GM19328 (cell line): Measurements from ENCODE around the gene RGMA.
"Not testable (repeated sequence)": the region's sequence is repeated elsewhere in the genome, so short reads cannot be mapped to it uniquely, and the experiment has no call there.

Experiments used
- ATAC-seq: cut with Tn5 transposase; IDR thresholded peaks from one replicate; pipeline ENCODE4 v1.9.1; 2021; ENCODE audit warnings: mild to moderate bottlenecking, moderate library complexity; ENCODE audit not compliant: unreplicated experiment

RGMA gene

DNA sequence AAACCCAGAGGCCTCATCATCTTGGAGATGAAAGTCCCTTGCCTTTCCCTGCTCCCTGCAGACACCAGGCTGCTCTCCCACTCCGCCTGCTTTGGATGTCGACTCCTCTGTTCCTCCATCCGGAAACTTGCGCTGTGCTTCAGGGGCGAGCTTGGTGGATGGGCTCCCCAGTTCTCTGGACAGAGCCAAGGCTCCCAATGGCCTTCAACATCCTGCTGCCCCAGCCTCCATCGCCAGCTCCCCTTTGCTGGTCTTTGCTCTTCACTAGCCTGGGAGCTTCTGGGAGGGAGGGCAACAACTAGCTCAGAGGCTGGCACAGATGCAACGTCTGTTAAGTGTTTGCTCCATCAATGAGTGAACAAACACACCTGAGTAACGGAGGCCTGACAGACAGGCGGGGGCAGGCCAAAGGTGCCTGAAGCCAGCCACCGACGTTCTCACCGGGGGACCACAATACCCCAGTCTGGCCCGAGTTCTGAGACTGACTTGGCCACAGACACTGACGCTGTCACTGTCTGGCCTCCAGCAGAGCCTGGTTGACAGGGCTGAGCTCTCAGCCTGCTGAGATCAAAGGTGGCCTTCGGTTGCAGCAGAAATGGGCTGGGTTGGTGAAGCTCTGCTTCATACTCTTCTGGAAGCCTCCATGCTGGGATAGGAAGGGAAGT is 39.0 kb downstream of the RGMA start:
- no peak for ATAC-seq

DNA sequence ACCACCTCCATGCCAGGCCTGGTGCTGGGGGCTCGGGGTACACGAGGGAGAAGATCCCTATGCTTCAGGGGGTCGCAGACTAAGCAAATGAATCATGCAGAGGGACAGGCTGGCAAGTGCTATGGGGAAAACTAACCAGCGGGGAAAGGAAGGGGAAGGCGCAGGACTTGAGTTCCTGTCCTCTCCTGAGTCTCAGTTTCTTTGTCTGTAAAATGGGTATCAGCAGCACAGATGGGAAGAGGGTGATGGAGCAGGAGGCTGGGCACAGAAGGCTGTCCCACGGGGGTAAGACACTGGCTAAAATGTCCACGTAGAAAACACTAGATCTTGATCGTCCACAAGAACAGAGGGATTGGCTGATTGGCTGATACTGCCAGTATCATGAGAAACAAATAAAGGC is 39.8 kb downstream of the RGMA start:
- ATAC-seq = no peak

DNA sequence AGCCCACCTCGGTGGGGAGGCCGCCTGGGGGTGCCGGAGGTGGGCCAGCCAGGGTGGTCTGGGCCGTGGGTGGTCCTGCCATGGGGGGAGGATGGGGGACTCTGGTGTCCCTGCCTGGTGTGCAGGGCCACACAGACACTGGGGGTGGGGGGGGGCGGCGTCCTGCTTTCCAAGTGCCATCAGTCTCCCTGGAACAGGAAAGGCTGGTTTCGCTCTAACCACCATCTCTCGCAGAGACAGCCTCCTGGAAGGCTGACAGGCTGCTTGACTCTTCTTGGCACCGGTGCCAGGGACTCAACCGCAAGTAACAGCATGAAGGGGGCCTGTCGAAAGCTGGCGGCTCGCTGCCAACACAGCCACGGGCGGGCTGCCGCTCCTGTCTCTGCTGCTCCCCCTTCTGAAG is 40.3 kb downstream of the RGMA start:
- ATAC-seq = no peak

DNA sequence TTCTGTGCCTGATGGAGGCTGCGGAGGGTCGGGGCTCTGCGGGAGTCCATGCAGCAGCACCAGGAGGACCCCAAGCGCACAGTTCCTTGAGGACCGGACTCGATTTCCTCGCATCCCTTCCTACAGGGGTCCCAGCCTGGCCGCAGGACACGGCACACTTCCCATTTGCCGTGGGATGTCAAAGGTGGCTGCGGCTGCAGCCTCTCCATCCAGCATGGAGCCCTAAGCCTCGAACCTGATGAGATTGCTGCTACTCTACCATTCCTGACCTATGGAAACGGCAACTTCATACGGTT is 40.6 kb downstream of the RGMA start:
- ATAC-seq = no peak

DNA sequence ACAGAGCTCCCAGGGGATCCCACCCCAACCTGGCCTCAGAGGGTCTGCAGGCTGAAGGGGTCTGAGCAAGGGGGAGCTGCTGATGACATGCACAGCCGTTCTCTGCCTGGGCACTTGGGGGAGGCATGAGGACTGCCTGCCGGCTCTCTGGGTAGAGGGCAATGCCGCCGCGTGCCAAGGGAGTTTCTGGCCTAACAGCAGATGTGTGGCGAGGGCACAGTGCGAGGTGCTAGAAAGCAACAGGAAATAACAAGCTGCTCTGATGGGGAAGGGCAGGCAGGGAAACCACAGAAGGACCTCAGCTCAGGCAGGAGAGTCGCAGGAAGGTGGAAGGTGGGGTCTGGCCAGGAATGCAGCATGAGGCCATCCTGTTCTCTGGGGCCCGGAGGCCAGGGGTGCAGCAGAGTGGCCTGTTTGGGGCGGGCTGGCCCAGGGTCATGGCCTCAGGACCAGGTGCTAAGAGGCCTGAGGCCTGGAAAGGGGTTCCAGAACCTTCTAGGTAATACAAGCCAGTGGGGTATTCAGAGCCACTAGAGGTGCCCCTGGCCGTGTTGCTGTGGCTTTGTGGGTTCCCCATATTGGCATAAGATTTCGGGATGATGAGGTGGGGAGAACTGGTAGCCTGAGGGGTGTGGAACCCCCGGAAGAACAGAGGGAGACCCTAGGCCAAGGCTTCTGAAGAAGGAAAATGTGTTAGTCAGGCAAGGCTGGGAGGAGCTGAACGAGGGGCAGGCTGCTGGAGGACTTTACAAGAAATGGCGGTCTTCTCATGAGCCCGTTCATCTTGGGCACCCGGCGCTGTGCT is 41.2 kb downstream of the RGMA start:
- no peak for ATAC-seq

DNA sequence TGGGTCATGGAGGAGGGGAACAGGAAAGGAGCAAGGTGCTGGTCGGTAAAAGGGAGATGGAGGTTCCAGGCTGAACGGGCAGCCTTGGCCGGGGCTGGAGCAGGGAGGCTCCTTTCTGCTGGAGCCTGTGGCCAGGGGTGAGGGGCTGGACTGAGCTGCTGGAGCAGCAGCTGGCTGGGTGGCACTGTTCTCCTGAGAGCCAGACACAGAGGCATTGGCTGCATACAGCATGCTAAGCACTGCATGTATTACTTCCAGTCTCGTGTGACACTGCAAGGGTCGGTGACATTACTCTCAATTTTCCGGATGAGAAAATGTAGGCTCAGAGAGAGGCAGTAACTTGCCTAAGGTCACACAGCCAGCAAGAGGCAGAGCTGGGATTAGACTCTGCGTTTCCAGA is 42.3 kb downstream of the RGMA start:
- no peak for ATAC-seq

DNA sequence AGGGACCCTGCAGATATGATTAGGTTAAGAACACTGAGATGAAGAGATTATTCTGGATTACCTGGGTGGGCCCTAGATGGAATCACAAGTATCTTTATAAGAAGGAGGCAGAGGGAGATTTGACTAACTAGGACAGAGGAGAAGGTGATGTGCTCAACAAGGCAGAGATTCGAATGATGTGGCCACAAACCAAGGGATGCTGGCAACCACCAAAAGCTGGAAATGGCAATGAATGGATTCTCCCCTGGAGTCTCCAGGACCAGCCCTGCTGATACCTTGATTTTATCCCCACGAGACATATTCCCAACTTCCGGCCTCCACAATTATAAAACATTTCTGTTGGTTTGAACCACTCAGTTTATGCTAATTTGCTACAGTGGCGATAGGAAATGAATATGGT is 42.9 kb downstream of the RGMA start:
- no peak for ATAC-seq

DNA sequence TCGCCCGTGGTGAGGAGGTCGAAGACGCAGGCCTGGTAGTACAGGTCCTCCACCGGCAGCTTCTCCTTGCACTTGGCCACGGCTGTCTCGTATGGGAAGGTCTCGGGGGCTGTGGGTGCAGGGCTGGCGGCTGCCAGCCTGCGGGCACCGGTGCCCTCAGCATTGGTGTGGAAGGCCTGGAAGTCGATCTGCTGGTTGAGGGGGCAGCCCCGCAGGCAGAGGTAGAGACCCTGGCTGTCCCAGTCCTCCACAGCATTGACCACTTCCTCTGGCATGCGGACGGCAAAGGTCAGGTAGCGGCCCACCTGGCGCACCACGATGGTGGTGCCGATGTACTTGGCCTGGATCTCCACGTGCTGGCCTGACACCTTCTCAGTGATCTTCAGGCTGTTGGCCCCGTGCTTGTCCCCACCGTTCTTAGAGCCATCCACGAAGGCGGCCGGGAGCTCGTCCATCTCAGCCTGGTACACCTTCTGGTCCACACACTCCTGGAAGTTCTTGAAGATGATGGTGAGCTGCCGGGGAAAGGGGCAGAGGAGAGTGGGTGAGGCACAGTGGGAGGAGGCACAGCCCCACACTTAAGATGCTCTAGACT is 43.7 kb downstream of the RGMA start:
- ATAC-seq = no peak

DNA sequence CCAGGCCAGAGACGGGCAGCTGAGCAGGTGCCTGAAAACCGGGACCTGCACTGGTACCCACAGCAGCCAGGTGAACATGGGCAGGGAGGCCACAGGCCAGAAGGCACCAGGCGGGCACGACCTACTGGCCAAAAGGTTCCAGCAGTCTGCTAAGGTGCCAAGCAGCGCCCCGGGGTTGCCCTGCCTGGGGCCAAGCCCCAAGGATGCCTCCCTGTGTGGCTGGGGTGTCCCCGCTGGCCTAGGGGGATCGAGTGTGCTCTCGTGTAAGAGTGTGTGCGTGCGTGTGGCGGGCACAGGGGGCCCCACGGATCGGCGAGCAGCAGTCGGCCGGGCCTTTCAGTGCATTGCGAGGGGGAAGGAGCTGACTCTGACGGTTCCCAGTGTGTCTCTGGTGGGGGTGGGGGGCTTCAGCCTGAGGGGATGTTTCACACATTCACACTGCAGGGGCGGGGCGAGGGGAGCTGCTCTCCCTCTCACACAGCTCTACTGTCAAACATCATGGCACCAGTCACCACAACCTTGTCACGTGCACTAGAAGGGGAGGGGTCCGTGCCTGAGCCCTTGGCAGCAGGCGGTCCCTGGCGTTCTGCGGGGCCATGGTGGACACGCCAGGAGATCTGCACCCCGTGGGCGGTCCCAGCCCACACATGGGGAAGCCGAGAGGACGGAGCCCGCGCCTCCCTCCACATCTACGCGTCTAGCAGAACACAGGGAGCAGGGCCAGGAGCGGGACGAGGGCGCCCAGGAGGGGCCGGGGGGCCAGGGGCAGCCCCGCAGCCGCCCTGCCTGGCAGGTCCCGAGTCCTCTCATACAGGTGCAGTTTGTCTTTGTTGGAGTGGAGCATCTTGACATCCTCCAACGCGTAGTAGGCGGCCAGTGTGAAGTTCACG is 44.5 kb downstream of the RGMA start:
- ATAC-seq = no peak

DNA sequence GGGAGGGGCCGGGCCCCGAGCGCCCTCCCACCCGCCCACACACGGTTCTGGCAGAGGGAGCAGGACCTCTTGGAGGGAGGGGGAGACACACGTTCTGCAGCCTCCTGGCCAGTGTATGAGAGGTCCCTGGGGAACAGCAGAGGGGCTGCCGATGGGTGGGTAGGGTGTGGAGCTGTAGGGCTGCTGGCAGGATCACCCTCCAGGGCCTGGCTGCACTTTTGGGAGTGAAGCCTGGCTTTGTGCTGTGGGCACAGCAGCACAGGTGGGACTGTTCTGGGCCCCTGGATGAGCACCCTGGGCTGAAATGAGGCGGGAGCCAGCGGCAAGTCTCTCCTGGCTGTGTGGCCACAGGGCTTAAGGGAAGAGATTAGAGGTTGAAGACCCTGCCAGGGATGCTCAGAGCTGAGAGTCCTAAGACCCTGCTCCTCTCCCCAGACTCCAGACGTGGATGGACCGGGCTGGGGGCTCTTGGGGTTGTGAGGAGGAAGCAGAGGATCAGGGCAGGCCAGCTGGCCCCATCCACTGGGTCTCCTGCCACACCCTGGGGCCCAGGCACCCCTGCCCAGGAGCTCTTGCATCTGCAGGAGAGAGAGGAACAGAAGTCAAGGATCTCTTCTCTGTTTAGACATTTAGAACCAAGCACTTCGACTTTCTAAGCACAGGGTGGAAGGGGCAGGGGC is 45.2 kb downstream of the RGMA start:
- ATAC-seq = no peak

DNA sequence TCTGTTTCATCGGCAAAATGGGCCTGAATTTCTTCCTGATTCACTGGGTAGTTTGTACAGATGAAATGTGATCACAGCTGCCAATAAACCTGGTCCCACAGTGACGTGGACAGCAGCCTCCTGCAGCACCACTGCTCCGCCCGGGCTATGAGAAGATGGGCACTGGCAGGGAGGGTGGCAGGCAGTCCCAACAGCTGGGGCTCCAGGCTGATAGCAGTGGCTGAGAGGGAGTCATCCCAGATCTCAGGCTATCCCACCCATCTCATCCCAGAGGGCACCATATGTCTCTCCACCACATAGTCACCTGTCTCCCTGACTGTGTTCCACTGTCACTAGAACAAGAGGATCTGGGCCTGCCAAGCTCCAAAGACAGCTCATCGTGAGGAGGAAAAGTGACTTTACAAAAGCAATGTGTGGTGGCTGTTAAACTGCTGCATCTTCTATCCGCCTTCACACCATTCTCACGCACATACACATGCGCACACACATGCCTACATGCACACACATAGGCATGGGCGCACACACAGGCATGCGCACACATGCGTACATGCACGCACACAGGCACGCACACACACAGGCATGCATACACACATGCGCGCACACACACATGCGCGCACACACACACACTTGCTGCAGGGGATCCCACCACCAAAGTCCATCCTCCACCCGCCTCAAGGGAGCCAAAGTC is 46.2 kb downstream of the RGMA start:
- ATAC-seq = no peak

DNA sequence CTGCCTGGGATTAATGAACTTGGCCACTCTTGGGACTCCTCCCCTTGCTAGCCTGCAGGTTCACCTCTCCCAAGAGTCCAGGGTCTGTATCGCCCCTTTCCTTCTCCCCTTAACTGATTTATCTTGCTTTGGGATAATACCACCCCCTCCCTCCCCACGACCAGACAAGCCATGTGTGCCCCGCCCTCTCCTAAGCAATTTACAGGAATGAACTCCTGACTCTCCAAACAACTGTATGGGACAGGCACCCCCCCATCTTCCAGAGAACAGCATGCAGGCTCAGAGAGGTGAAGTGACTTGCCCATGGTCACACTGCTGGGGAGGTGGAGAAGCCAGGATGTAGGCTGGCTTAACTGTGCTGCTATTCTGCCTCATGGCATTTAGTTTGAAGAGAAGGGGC is 46.8 kb downstream of the RGMA start:
- no peak for ATAC-seq

DNA sequence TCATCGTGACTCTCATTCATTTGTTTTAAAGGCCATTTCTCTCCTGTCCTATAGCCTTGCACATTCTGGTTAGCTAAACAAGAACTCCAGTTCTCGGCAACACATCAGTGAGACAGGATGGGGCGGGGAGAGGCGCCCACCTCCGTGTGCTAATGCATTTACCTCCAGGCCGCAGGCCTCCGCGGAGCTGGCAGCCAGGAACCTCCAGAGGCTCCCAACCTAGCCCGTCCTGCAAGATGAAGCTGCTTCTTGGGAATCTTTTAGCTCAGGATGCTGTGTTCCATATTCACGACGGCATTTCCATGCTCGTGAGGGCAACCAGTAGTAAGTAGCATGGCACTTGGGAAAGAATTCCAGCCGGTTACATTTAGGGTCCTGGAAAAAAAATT is 47.9 kb downstream of the RGMA start:
- no peak for ATAC-seq

DNA sequence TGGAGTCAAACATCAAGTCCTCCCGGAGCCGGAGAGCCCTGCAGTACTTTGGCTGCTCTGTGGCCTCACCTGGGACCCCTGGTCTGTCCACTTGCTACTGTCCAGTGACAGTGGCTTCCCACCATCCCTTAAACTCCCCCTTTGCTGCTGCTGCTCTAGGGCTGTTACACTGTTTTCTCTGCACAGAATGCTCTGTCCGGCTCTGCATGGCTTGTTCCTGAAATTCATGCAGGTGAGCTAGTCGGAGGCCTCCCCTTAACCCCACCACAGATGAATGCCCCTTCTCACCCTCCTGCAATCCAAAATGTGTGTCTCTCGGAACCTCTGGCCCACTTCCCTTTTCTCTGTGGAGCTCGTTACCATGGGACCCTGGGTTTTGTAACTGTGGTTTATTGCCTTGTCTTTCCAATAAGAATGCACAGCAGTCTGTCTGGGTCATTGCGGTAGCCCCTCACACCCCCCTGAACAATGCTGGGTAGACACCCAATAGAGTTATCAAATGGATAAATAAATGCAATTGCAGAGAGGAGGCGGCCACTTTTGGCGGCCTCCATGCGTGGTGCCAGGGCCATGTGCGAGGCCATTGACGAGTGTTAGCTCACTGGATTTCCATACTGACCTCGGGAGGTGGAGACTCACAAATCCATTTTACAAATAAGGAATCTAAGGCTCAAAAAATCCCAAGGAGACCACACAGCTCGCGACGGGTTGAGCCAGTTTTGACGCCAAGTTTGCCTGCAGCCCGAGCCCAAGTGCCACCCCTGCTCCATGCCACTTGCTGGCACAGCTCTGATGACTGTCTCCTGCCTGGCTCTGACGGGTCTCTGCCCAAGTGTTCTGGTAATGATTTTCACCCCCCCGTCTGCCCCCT is 48.5 kb downstream of the RGMA start:
- no peak for ATAC-seq

DNA sequence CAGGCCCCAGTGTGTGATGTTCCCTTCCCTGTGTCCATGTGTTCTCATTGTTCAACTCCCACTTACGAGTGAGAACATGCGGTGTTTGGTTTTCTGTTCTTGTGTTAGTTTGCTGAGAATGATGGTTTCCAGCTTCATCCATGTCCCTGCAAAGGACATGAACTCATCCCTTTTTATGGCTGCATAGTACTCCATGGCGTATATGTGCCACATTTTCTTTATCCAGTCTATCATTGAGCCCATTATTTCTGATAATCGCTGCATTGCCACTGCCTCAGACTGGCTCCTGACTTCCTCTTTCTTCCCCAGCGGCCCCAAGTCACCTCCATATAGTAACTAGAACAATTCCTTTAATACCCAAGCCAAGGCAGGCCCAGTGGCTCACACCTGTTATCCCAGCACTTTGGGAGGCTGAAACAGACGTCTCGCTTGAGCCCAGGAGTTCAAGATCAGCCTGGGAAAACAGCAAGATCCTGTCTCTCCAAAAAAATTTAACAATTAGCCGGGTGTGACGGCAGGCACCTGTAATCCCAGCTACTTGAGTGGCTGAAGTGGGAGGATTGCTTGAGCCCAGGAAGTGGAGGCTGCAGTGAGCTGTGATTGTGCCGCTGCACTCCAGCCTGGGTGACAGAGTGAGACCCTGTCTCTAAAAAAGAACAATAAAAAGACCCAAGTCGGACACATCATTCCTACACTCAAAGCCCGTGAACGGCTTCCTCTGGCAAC is 49.3 kb downstream of the RGMA start:
- not testable (repeated sequence) for ATAC-seq

DNA sequence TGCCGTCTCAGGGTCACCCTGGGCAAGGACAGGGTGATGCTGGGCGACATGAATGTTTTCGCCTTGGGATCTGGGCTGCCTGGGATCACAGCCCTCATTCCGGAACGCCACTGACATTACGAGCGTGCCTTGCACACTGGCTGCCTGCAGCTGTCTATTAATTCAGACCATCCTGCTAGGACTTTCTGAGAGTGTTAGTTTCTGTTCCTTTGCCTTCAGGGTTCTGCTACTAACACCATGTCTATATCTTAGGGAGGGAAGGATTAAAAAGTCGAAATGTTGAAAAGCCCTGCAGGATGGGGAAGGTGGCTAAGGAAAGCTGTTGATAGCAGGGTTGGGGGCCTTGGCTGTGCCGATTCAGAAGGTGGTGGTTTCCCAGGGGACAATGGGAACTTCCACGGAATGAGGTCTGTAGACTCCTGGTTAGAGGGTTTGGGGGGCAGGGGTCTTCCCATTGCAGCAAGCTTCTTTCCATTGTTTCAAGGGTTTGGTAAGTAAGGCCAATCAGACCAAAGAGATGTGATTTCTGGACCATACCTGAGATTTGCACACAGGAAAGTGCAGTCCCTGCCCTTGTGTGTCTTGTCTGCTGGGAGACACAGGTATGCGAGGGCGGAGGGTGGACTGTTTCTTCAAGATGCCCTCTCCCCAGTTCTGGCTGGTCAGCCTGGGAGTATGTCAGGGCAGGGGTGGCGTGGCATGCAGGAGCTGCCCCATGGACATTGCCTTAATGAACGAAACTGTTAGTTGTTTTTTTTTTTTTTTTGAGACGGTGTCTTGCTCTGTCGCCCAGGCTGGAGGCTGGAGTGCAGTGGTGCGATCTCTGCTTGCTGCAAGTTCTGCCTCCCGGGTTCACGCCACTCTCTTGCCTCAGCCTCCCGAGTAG is 50.9 kb downstream of the RGMA start:
- no peak for ATAC-seq

DNA sequence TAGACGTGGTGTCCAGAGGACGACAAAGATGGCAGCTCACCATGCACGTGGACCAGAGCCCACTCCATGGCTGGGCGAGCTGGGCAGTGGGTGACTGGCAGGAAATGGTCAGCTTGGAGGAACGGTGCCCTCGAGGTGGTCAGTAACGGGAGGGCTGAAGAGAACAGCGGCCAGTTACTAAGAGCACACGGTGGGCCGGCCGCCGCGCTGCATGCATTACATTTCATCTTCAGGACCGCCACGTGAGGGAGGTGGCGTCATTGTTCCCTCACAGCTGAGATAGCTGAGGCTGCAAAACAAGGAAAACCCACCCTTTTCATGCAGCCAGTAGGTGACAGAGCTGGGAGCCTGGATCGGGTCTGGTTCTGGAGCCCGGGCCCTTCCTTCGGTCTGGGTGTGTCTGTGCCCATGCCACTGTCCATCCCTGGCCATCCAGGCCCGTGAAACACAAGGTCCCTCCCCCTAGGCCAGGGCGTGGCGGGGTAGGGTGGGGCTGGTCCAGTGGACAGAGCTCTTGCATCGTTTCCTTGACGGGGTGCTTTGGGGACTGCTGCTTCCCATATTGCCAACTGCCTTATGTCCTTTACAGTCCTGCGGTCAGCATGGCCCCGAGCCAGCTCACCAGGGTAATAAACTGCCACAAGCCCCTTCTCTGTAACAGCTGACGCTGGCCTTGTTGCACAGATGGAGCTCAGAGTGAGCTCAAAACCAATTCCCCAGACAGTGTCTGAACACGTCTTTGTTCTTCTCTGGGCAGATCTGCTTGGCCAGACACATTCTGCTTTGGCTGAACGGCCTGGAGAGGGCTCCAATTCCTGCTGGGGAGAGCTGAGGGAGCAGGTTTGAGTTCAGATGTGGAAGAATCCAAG is 51.8 kb downstream of the RGMA start:
- no peak for ATAC-seq
